ENCODE results near the gene TBX20. TPM values are rescaled to one million over a fixed set of nuclear protein-coding genes. Genes with fewer than 3 reads are reported as not detected.

TBX20 gene
- polyA plus RNA-seq, 3 donors, result not detected

DNA sequence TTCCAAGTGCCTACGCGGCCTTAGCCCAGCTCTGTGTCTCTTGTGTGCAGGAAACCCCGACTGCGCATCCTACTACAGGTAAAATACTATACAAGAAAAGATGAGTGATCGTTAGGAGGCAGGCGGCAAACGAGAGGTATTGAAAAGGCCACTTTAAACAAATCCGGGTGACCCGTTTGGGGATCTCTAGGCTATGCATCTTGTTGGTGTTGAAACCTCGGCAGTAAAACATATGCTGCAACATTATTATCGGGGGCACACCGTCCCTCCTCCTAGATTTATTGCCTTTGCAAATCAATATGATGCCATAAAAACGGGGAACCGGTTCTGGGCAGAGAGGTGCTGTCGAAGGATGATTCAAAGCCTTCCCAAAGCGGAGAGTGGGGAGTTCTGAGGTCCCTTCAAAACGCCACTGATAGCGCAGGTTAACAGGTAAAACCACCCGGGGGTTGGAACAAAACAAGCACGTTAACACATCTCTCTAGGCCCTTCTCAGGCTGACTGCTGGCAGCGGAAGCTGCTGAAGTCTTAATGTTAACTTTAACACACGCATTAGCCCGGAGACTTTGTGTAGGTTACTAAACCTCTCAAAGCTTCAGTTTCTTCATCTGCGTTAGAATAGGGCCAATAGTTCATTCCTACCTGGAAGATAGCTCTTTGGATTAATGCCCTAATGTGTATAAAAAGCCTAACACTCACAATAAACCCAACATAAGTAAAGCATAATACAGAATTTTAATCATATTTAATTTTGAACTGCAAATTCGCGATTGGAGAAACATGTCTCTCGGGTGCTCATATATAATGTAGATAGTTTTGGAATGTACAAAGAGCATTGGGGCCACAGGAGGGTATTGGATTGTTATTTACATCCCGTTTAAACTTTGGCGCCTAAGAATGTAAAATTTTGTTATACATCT is 2.6 kb upstream of the TBX20 start:
- peaks cover 19 to 21% of the 10 kb centered on the region in 2 donors for H3K36me3 Mint-ChIP-seq
- Histone ChIP-seq H3K36me3 (replicated peaks in 1 of 2; ENCODE audit: control insufficient read depth in 1 of 2, insufficient read depth in 2 of 2, low read length in 2 of 2) (no peaks in the 10 kb centered on the region), H3K79me2 (ENCODE audit: insufficient read depth, low read length) (no peaks in the 10 kb centered on the region), H3K27ac (ENCODE audit: low read depth in 1 of 2, low read length in 2 of 2) (no peak overlapping the region), H3K4me2 (replicated peaks; ENCODE audit: extremely low read depth, low read length, poor library complexity, severe bottlenecking) (no peak overlapping the region), H3K9me3 (replicated peaks in 1 of 2; ENCODE audit: control insufficient read depth in 1 of 2, insufficient read depth in 1 of 2, low read length in 2 of 2) (peaks cover 27 to 79% of the 10 kb centered on the region in 2 donors), H2AFZ (ENCODE audit: insufficient read depth, low read depth, low read length, poor library complexity, severe bottlenecking) (no peak overlapping the region), H3K4me1 (ENCODE audit: control insufficient read depth in 1 of 2, insufficient read depth in 2 of 2, low read length in 2 of 2) (peaks cover 8 to 14% of the 10 kb centered on the region in 2 donors), H3K27me3 (ENCODE audit: control insufficient read depth in 2 of 2, insufficient read depth in 2 of 2, low read length in 2 of 2) (peaks cover 92 to 99% of the 10 kb centered on the region in 2 donors), H3K9ac (ENCODE audit: insufficient read depth, low read length, poor library complexity, severe bottlenecking) (no peak overlapping the region), H3K4me3 (replicated peaks in 1 of 3; ENCODE audit: low read depth in 2 of 3, low read length in 3 of 3) (no peak overlapping the region), H4K20me1 (ENCODE audit: insufficient read depth, low read length) (no peaks in the 10 kb centered on the region)
- no peak for DNase-seq
- peaks cover 6 to 57% (median 42%) of the 10 kb centered on the region in 7 donors for H3K9me3 Mint-ChIP-seq
- TF ChIP-seq, protein P1, sequence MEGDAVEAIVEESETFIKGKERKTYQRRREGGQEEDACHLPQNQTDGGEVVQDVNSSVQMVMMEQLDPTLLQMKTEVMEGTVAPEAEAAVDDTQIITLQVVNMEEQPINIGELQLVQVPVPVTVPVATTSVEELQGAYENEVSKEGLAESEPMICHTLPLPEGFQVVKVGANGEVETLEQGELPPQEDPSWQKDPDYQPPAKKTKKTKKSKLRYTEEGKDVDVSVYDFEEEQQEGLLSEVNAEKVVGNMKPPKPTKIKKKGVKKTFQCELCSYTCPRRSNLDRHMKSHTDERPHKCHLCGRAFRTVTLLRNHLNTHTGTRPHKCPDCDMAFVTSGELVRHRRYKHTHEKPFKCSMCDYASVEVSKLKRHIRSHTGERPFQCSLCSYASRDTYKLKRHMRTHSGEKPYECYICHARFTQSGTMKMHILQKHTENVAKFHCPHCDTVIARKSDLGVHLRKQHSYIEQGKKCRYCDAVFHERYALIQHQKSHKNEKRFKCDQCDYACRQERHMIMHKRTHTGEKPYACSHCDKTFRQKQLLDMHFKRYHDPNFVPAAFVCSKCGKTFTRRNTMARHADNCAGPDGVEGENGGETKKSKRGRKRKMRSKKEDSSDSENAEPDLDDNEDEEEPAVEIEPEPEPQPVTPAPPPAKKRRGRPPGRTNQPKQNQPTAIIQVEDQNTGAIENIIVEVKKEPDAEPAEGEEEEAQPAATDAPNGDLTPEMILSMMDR (IDR thresholded peaks at IDR 0.05), result no peak
- peak overlapping the region in 1 of 2 donors; percentile 70 for H3K4me3 Mint-ChIP-seq
- H3K4me1 Mint-ChIP-seq, result peaks cover 18% of the 10 kb centered on the region
- intact Hi-C loops (cut with micrococcal nuclease), result no loop called here
- 8% methylated on average over 16 of the region's 29 CpGs for WGBS (ENCODE audit: insufficient coverage)
- H3K27ac Mint-ChIP-seq, result no peak overlapping the region
- H3K27me3 Mint-ChIP-seq (ENCODE audit: low read depth in 3 of 3), result peaks cover 94 to 98% (median 97%) of the 10 kb centered on the region in 3 donors

DNA sequence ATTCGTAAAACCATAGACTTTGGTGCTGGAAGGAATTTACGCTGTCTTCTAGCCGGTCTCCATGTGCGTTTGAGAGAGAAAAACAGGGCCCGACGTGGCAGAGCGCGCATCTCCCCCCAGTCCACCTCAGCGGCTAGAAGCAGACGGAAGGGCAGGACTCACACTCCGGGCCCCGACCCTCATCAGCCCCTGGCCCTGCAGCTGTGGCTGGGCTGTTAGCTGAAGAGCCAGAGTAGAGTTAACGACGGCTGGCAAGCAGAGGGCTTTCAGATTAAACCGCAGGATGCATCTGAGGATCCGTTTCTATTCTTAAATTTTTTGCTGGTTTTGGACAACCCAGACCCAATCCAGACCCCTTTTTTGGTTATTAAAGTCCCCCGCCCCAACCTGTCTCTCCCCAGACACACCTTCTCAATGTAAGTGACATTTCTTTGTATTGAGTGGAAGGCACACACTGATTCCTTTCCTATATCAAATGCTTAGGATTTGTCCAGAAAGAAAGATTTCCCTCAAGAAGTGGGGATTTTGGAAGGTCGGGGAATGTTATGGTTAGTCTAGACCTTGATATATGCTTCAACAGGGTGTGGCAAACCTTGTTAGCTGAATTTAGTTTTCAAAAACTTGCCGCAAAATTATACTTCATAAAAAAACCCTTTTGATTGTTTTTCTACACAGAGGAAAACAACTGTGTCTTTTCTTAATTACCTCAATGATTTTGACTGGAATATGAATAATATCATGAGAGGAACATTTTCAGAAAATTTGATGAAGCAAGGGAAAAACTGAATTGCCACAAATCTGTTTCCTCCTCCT is 1.7 kb upstream of the TBX20 start:
- peaks cover 8 to 14% of the 10 kb centered on the region in 2 donors for H3K4me1 ChIP-seq (ENCODE audit: control insufficient read depth in 1 of 2, insufficient read depth in 2 of 2, low read length in 2 of 2)
- TF ChIP-seq, protein P1 (IDR thresholded peaks at IDR 0.05), result no peak
- no peak overlapping the region for H3K27ac Mint-ChIP-seq

More for the DNA sequence above, 1.7 kb upstream of the TBX20 start:
- no peak overlapping the region for H3K4me2 ChIP-seq (replicated peaks; ENCODE audit: extremely low read depth, low read length, poor library complexity, severe bottlenecking)
- peak overlapping the region in 1 of 2 donors; percentile 70 for H3K4me3 Mint-ChIP-seq
- peaks cover 93 to 99% of the 10 kb centered on the region in 2 donors for H3K27me3 ChIP-seq (ENCODE audit: control insufficient read depth in 2 of 2, insufficient read depth in 2 of 2, low read length in 2 of 2)
- no peak for DNase-seq
- H3K27ac ChIP-seq (ENCODE audit: low read depth in 1 of 2, low read length in 2 of 2), result no peak overlapping the region
- H3K27me3 Mint-ChIP-seq (ENCODE audit: low read depth in 3 of 3), result peaks cover 94 to 98% (median 97%) of the 10 kb centered on the region in 3 donors
- intact Hi-C loops (cut with micrococcal nuclease), result no loop called here
- no peaks in the 10 kb centered on the region for H4K20me1 ChIP-seq (ENCODE audit: insufficient read depth, low read length)
- peaks cover 6 to 51% (median 36%) of the 10 kb centered on the region in 7 donors for H3K9me3 Mint-ChIP-seq
- H3K36me3 ChIP-seq (replicated peaks in 1 of 2; ENCODE audit: control insufficient read depth in 1 of 2, insufficient read depth in 2 of 2, low read length in 2 of 2), result no peaks in the 10 kb centered on the region
- peaks cover 20% of the 10 kb centered on the region for H3K4me1 Mint-ChIP-seq
- no peak overlapping the region for H3K4me3 ChIP-seq (replicated peaks in 1 of 3; ENCODE audit: low read depth in 2 of 3, low read length in 3 of 3)
- H3K36me3 Mint-ChIP-seq, result peaks cover 18 to 19% of the 10 kb centered on the region in 2 donors
- no peak overlapping the region for H3K9ac ChIP-seq (ENCODE audit: insufficient read depth, low read length, poor library complexity, severe bottlenecking)
- H3K9me3 ChIP-seq (replicated peaks in 1 of 2; ENCODE audit: control insufficient read depth in 1 of 2, insufficient read depth in 1 of 2, low read length in 2 of 2), result peaks cover 22 to 83% of the 10 kb centered on the region in 2 donors
- 9% methylated on average over 14 of the region's 19 CpGs for WGBS (ENCODE audit: insufficient coverage)
- no peaks in the 10 kb centered on the region for H3K79me2 ChIP-seq (ENCODE audit: insufficient read depth, low read length)
- H2AFZ ChIP-seq (ENCODE audit: insufficient read depth, low read depth, low read length, poor library complexity, severe bottlenecking), result no peak overlapping the region

Measured in CD14-positive monocyte (primary cell).